Common myeloid progenitor, CD34-positive (primary cell): Measurements from ENCODE around the gene FKBP5.

Source experiments
- CTCF ChIA-PET: fragments of 350-600 bp; sonication (Branson Sonifier 250); formaldehyde crosslinking; loops from one replicate; lab custom pipeline; 2021; ENCODE audit warnings: antibody characterized with exemption; lab: Charles Lee
- POLR2A ChIA-PET: fragments of 350-600 bp; sonication (Branson Sonifier 250); formaldehyde crosslinking; loops from one replicate; lab custom pipeline; 2021; ENCODE audit warnings: antibody characterized with exemption; lab: Charles Lee
- DNase-seq, 3 donors: peaks; one replicate each; pipeline versions ENCODE4 v3.0.0 to v3.0.0-alpha.2; 2013
- H3K27ac ChIP-seq, 2 experiments: 1 replicate in 1 of 2; 2 replicates in 1 of 2; pipeline ENCODE4 v1.7.0; 2013; ENCODE audit warnings: inconsistent platforms in 2 of 2, low read length in 2 of 2, mild to moderate bottlenecking in 2 of 2, low read depth in 1 of 2, moderate library complexity in 1 of 2; ENCODE audit not compliant: severe bottlenecking in 2 of 2, insufficient read depth in 1 of 2, poor library complexity in 1 of 2
- H3K27me3 ChIP-seq, 5 experiments: replicated peaks in 2 of 5; 1 replicate in 3 of 5; 2 replicates in 2 of 5; pipeline versions ENCODE4 v1.6.1 to v1.7.0; 2013; ENCODE audit warnings: low read length in 4 of 5, mild to moderate bottlenecking in 2 of 5, moderate library complexity in 2 of 5, inconsistent platforms in 1 of 5; ENCODE audit not compliant: insufficient read depth in 5 of 5, control insufficient read depth in 4 of 5
- H3K36me3 ChIP-seq, 4 experiments: 1 replicate in 2 of 4; 2 replicates in 2 of 4; pipeline versions ENCODE4 v1.6.1 to v1.7.0; 2013; ENCODE audit warnings: low read length in 3 of 4, control low read depth in 1 of 4, mild to moderate bottlenecking in 1 of 4; ENCODE audit not compliant: control insufficient read depth in 4 of 4, insufficient read depth in 4 of 4
- H3K4me1 ChIP-seq, 4 experiments: 1 replicate in 3 of 4; 2 replicates in 1 of 4; pipeline versions ENCODE4 v1.6.1 to v1.7.1; 2013; ENCODE audit warnings: low read length in 3 of 4, mild to moderate bottlenecking in 3 of 4, control low read depth in 1 of 4, inconsistent platforms in 1 of 4, moderate library complexity in 1 of 4; ENCODE audit not compliant: control insufficient read depth in 4 of 4, insufficient read depth in 4 of 4; ENCODE audit errors: control extremely low read depth in 1 of 4
- H3K4me3 ChIP-seq, 7 experiments: 1 replicate in 4 of 7; 2 replicates in 3 of 7; pipeline versions ENCODE4 v1.5.1 to v1.7.0; 2013; ENCODE audit warnings: mild to moderate bottlenecking in 7 of 7, low read length in 6 of 7, moderate library complexity in 6 of 7, inconsistent platforms in 2 of 7, low read depth in 2 of 7, control low read depth in 1 of 7; ENCODE audit not compliant: insufficient read depth in 4 of 7, control insufficient read depth in 1 of 7; ENCODE audit errors: extremely low read depth in 1 of 7
- H3K9me3 ChIP-seq, 5 experiments: 1 replicate in 4 of 5; 2 replicates in 1 of 5; pipeline versions ENCODE4 v1.6.1 to v1.7.1; 2013; ENCODE audit warnings: low read length in 4 of 5, mild to moderate bottlenecking in 2 of 5, inconsistent platforms in 1 of 5, low read depth in 1 of 5, moderate library complexity in 1 of 5; ENCODE audit not compliant: control insufficient read depth in 4 of 5, insufficient read depth in 2 of 5; ENCODE audit errors: control extremely low read depth in 1 of 5
- WGBS: methylation state at CpG from one replicate; pipeline ENCODE4 v1.1.5; 2013; ENCODE audit not compliant: insufficient coverage; 5-methylcytosine and 5-hydroxymethylcytosine counted together

The FKBP5 gene

DNA sequence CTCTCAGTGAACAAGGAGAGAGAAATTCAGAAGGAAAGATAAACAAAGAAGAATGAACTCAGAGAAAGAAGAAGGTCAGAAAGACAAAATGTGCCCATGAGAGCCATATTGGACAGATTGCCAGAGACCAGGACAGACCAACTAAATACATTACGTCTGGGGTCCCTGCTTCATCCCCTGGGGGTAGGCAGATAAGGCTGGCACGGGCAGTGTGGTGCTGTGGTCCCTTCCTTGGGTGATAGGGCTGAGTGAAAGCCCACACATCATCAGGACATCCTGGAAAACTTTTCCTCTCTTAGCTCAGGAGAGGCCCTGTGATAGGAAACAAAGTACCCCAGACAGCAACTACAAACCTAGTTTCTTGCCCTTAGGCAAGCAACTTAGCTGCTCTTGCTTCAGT is 34.9 kb upstream of the FKBP5 start:
- no peaks in the 10 kb centered on the region for H3K27me3 ChIP-seq
- H3K36me3 ChIP-seq: no peaks in the 10 kb centered on the region
- no peak for DNase-seq
- WGBS: 100% methylated on average over 1 of the region's 2 CpGs
- CTCF ChIA-PET: interaction anchor here (1.3 to 2.1 kb wide), 2 partner anchors 12 to 14 kb away, joined by 4 to 6 read pairs; partner anchors contain the start of gene ARMC12
- no peak overlapping the region for H3K4me3 ChIP-seq
- no peaks in the 10 kb centered on the region for H3K9me3 ChIP-seq
- peaks cover 18 to 93% (median 90%) of the 10 kb centered on the region in 4 experiments for H3K4me1 ChIP-seq
- POLR2A ChIA-PET: no interaction called here
- no peak overlapping the region for H3K27ac ChIP-seq

DNA sequence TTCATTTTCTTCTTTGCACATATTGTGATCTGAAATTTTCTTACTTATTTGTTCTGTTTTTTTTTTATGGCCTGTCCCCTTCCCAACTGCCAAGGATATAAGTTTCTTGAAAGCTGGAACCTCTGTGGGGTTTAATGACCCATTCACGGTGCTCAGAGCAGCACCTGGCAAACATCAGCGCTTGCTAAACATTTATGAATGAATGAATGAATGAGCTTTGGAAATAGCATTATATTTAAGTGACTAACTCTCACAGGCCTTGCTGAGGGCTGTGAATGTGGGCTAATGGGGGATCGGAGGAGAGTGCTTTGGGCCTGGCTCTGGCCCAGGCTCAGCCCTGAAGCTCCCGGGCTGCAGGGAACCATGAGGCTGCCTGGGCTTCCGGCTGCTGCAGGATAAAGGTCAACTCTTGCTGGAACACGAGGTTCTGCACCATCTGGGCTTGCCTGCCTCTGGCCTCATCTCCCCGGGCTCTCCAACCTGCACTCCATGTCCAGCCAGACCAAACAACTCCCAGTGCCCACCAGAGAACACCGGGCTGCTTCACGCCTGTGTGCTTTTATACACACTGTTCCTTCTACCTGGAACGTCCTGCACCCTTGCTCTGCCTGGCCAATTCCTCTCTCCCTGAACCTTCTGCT is 33.5 kb upstream of the FKBP5 start:
- H3K27me3 ChIP-seq: no peaks in the 10 kb centered on the region
- no peak overlapping the region for H3K27ac ChIP-seq
- peaks cover 23 to 95% (median 92%) of the 10 kb centered on the region in 4 experiments for H3K4me1 ChIP-seq
- no peaks in the 10 kb centered on the region for H3K36me3 ChIP-seq
- H3K4me3 ChIP-seq: no peak overlapping the region
- ChIA-PET POLR2A (no interaction called here), CTCF (interaction anchor here (0.9 to 1.6 kb wide), 4 partner anchors 9 to 38 kb away, joined by 3 to 6 read pairs (median 4); partner anchors contain the start of gene ARMC12)
- DNase-seq: no peak
- no peaks in the 10 kb centered on the region for H3K9me3 ChIP-seq
- 91% methylated on average over 10 of the region's 10 CpGs for WGBS

DNA sequence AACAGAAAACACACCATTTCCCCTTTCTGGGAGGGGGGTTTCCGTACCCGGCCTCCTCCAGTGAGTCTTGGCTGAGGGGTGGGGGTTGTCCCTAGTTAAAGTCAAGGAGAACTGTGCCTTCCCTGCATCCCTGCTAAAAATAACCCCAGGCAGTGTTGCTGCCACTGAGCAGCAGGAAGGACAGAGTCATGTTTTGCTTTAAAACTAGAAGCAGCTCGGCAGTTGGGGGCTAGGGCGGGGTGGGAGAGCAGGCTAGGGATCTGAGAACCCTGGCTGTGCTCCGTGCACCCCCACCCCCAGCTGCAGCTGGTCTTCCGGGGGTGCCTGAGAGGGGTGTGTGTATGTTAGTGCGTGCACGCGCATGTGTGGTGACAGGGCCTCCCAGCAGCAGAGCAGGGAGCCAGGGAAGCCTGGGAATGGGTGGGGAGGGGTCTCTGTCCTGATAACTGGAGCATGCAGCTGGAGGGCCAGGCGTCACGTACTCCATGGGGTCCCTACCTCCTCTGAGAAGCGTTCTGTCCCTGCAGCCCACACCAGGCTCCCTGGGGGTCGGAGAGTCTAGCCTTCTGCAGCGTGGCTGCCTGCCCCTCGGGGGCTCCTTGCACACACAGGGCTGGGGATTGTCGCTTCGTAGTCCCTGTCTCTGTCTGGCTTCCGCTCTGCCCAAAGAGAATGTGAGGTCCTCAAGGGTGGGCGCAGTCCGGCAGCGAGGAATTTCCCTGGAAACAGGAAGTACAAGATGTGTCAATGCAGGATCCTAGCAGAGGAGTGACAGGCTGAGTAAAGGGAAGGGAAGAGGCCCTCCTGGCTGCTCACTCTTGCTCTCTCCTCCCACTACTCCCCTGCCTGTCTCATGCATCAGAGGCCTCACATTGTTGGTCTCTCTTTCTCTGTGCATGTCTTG is 31.4 kb upstream of the FKBP5 start:
- H3K27ac ChIP-seq: peak overlapping the region; percentile 46 to 80
- ChIA-PET CTCF (interaction anchor here (1.2 to 4.0 kb wide), 4 partner anchors 10 to 77 kb away, joined by 3 to 17 read pairs (median 4); partner anchors contain the start of gene ARMC12), POLR2A (interaction anchor here (0.6 kb wide), 1 partner anchor 10 kb away, joined by 3 read pairs; no protein-coding TSS in a partner anchor)
- H3K9me3 ChIP-seq: no peaks in the 10 kb centered on the region
- peak overlapping the region in 5 of 7 experiments; percentile 26 to 64 (median 52) for H3K4me3 ChIP-seq
- H3K27me3 ChIP-seq: no peaks in the 10 kb centered on the region
- DNase-seq: peak; percentile 40 to 83 (median 79)
- no peaks in the 10 kb centered on the region for H3K36me3 ChIP-seq
- WGBS: 3% methylated on average over 13 of the region's 21 CpGs
- H3K4me1 ChIP-seq: peaks cover 17 to 90% (median 84%) of the 10 kb centered on the region in 4 experiments

DNA sequence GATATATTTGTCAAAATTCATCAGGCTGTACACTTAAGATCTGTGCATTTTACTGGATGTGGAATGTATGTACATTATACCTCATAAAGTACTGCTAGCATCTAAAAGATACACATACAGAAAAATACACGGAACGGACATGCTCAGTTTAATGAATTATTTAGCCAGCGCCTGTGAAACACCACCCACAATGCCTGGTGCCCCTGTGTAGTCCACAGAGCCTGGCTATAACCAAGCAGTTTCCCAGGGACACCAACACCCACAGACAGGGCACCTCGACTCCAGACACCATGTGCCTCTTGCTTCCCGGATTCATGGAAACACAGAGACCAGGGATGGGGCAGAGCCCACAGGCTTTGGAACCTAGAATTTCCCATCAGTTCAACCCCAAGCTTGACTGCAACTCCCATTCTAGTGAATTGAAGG is 30.7 kb upstream of the FKBP5 start:
- Histone ChIP-seq H3K27ac (peak overlapping the region; percentile 46 to 80), H3K4me1 (peaks cover 17 to 84% (median 78%) of the 10 kb centered on the region in 4 experiments), H3K36me3 (no peaks in the 10 kb centered on the region), H3K27me3 (no peaks in the 10 kb centered on the region), H3K9me3 (no peaks in the 10 kb centered on the region), H3K4me3 (peak overlapping the region in 5 of 7 experiments; percentile 26 to 64 (median 49))
- 0% methylated on average over 4 of the region's 5 CpGs for WGBS
- ChIA-PET POLR2A (interaction anchor here (0.6 kb wide), 2 partner anchors 9 to 17 kb away, joined by 3 read pairs; partner anchors contain the start of gene ARMC12), CTCF (interaction anchor here (1.2 to 4.0 kb wide), 4 partner anchors 9 to 77 kb away, joined by 3 to 17 read pairs (median 4); partner anchors contain the start of gene ARMC12)
- peak in 1 of 3 donors; percentile 64 for DNase-seq

DNA sequence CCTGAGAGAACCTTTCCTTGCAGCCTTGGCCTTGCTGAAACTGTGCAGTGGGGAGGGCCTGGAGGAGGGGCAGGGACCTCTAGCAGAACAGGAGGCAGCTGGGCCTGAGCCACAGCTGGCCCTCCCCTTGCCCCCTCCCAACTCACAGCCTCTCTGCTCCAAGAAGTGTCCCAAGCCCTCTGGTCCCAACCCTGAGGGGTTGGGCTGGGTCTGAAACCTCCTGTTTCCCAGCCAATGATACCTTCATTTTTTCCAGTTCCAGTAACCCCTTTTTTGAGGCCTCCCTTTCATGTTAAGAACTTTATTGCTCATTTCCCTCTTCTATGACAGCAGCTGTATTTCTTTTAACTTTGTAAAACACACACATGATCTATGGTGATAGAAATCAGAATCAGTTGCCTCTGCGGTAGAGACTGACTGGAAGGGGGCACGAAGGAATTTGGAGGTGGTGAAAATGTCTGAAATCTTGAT is 30.2 kb upstream of the FKBP5 start:
- POLR2A ChIA-PET: interaction anchor here (0.6 kb wide), 2 partner anchors 9 to 18 kb away, joined by 3 read pairs; partner anchors contain the start of gene ARMC12
- peak overlapping the region; percentile 48 to 80 for H3K27ac ChIP-seq
- H3K4me3 ChIP-seq: peak overlapping the region in 3 of 7 experiments; percentile 48 to 64 (median 55)
- no CpG with 5 or more reads among the region's 2 CpGs for WGBS
- CTCF ChIA-PET: interaction anchor here (1.2 to 4.0 kb wide), 4 partner anchors 9 to 76 kb away, joined by 3 to 17 read pairs (median 6); partner anchors contain the start of gene ARMC12
- peak; percentile 39 to 81 (median 69) for DNase-seq
- H3K36me3 ChIP-seq: no peaks in the 10 kb centered on the region
- peaks cover 17 to 79% (median 73%) of the 10 kb centered on the region in 4 experiments for H3K4me1 ChIP-seq
- H3K9me3 ChIP-seq: no peaks in the 10 kb centered on the region
- H3K27me3 ChIP-seq: no peaks in the 10 kb centered on the region

DNA sequence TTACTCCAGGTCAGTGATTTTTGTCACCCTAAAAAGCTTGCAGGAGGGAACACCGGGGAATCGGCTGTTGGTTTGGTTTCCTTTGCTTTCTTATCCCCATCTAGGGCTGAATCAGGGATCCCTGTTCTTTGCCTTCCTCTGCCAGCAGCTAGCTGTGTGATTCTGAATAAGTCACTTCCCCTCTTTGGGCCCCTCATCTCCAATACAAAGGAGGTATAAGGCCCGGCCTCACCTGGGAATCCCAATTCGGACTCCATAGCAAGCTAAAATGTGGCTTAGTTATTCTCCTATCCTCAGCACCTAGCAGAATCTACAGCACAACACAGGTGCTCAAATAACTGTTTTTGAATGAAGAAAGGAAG is 29.6 kb upstream of the FKBP5 start:
- Histone ChIP-seq H3K9me3 (no peaks in the 10 kb centered on the region), H3K4me1 (peaks cover 17 to 75% (median 70%) of the 10 kb centered on the region in 4 experiments), H3K27me3 (no peaks in the 10 kb centered on the region), H3K36me3 (no peaks in the 10 kb centered on the region), H3K27ac (peak overlapping the region; percentile 48 to 80), H3K4me3 (peak overlapping the region in 3 of 7 experiments; percentile 34 to 64 (median 48))
- CTCF ChIA-PET: interaction anchor here (2.9 to 4.0 kb wide), 2 partner anchors 10 to 18 kb away, joined by 9 to 17 read pairs; partner anchors contain the start of gene ARMC12
- WGBS: 31% methylated on average over 3 of the region's 4 CpGs
- DNase-seq: peak in 2 of 3 donors; percentile 28 to 48
- POLR2A ChIA-PET: interaction anchor here (0.8 to 1.2 kb wide), 3 partner anchors 10 to 49 kb away, joined by 3 to 4 read pairs (median 3); no protein-coding TSS in a partner anchor
